HG02870 (cell line): ENCODE results near the gene SH3PXD2B.
A peak's percentile ranks its signal among the peaks of the same experiment; 100 is the strongest.
"Not testable (repeated sequence)": the region's sequence is repeated elsewhere in the genome, so short reads cannot be mapped to it uniquely, and the experiment has no call there.

Experiments
- ATAC-seq: cut with Tn5 transposase; IDR thresholded peaks from one replicate; pipeline ENCODE4 v1.9.1; 2021; ENCODE audit warnings: mild to moderate bottlenecking, moderate library complexity; ENCODE audit not compliant: unreplicated experiment

The SH3PXD2B gene

GRCh38 chr5:172373680-172374079 lies 80.6 kb downstream of the SH3PXD2B start:
- ATAC-seq: no peak

DNA sequence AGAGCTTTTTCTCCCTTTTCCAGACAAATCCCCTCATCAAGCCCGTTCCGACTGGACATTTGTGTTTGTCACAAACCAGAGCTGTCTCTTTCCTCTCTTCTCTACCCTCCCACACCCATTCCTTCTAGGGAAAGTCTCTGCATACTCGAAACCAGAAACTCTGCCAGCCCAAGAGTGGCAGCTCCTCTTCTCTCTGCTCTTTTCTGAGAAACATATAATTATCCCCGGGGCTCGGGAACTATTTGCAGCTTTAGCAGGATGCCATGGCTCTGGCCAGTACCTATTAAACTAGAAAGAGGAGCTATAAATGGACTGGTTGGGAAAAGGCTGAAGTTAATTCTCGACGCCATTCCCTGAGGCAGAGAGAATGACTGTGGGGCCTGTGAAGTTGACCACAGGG lies 82.6 kb downstream of the SH3PXD2B start:
- no peak for ATAC-seq

DNA sequence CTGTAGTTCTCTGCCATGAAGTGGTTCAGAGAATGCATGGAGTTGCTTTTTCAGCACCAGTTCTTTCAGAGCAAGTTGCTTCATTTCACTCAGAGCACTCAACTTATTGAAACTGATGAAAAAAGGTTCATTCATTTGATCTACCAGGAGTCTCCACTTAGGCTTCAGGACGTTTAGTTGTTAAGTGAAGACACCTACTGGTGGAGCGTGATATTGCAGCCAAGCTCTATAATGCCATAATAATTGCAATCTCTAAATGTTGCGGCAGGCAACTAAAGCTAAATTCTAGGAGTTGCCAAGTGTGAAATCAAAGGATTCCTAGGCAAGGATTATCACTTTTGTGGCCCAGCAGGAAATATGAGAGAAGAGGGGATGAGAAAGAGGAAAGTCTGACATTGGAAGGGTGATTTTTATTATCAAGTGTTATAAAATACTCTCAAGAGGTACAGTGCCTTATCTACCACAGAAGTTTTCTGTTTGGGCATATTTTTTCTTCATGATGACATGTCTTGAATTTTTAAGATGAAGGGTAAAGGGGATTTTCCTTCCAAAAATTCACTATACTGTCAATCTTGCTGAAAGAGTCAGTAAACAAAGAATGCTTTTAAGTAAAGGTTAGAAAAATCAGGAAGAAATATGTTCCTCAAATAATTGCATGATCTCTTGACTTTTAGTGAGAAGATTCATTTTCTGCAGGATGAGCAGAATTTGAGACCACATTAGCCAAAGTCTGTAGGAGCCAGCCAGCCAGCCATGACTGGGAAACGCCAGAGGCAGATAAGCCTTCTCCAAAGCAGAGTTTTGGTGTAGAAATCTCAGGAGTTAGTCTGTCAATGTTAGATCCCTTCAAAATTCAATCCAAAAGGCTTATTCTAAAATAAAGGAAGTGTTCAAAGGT lies 83.4 kb downstream of the SH3PXD2B start:
- ATAC-seq: no peak

GRCh38 chr5:172370237-172370640 lies 84.1 kb downstream of the SH3PXD2B start:
- no peak for ATAC-seq

GRCh38 chr5:172368699-172369098 lies 85.6 kb downstream of the SH3PXD2B start:
- ATAC-seq: not testable (repeated sequence)

DNA sequence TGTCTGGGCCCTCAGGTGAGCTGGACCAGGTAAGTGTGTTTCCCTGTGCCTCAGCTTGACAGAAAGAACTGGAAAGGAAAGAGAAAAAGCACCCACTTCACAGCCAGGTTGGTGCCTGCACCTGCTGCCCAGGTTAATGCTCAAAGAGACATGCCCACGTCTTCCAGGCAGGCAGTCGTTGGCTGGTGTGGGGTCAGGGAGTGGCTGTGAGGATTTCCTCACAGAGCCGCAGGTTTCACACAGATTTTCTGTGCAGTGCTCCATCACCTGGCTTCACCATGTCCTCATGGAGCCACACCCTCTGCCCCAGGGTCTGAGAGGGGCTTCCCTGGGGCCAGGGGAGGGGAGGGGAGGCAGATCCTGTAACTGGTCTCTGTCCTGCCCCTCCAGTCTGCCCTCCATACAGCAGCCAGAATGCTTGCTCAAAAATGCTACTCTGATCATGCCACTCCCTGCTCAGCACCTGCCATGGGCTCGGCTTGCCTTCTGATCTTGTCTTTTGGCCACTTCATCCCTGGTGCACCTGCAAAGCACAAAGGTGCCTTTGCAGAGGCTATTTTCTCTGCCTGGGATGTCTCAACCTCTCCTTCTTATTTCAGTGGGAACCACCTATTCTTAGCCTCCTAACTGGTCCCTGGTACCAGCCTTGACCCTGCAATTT lies 88.2 kb downstream of the SH3PXD2B start:
- ATAC-seq: no peak

DNA sequence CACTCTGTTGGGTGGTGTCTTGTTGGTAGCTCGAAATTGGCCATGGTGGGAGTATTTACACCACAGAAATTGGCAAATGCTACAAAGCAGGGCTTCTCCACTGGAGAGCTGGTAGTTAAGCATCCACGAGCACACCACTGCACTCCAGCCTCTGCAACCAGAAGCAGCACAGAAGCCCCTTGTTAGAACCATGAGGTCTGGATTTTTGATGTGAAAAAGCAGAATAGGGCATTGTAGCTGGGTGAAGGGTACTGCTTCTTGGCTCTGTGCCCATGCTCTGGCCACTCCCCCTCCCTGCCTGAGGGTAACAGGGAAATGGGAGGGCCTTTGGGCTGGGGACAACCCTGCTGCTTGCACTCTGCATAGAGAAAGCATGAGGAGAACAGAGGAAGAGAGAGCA lies 89.6 kb downstream of the SH3PXD2B start:
- ATAC-seq: no peak

GRCh38 chr5:172362755-172363154 lies 91.6 kb downstream of the SH3PXD2B start:
- ATAC-seq: no peak

GRCh38 chr5:172361566-172362238 lies 92.6 kb downstream of the SH3PXD2B start:
- ATAC-seq: peak; percentile 45

GRCh38 chr5:172358345-172358744 lies 96.0 kb downstream of the SH3PXD2B start:
- ATAC-seq: no peak

DNA sequence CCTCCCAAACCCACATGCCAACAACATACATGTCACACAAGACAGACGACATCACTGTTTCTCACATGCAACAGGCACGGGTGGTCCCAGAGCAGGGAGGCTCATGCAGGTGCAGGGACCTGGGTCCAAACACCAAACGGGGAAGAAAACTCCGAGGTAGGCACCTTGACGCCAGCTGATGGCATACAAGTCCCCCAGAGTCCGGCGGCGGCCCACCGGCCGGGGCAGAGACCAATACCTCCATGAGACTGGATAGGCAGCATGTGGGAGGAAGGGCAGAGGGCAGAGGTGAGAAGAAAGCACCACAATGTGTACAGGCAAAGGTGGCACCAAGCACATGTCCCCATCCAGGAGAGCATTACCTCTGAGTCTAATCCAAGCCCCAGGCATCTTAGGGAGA lies 97.8 kb downstream of the SH3PXD2B start:
- ATAC-seq: no peak

DNA sequence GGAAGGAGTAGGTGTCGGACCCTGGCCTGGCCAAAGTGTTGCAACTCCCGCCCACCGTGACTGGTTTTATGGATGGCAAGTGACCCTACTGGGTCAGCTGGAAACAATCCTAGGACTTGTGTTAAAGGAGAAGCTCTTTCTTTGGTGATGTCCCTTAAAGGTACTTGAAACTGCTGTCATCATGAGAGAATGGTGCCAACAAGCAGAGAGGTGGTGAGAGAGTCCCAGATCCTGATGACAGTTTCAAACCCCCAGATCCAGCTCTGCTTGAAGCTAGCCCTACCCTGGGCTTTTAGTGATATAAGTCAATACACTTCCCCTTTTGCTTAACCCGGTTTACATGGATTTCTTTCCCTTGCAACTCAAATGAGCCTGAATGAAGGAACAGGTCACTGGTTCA lies 98.3 kb downstream of the SH3PXD2B start:
- ATAC-seq: no peak

DNA sequence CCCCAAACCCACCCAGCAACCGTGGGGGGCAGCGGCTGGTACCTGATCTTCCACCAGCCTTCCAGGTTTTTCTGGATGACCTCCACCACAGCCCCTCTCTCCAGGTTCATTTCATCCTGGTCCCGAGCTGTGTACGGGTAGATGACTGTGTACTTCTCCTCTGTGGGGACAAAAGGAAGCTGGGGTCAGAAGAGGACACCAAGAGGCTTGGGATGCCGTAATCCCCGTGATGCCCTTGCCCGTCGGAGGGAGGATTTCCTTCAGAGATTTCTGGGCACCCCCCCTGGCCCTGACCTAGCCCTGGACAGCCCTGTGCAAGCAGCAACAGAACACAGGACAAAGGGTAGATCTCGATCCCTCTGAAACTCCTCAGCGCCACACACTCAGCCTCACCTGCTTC lies 100.5 kb downstream of the SH3PXD2B start:
- ATAC-seq: no peak

GRCh38 chr5:172353271-172353812 lies 101.0 kb downstream of the SH3PXD2B start:
- no peak for ATAC-seq

DNA sequence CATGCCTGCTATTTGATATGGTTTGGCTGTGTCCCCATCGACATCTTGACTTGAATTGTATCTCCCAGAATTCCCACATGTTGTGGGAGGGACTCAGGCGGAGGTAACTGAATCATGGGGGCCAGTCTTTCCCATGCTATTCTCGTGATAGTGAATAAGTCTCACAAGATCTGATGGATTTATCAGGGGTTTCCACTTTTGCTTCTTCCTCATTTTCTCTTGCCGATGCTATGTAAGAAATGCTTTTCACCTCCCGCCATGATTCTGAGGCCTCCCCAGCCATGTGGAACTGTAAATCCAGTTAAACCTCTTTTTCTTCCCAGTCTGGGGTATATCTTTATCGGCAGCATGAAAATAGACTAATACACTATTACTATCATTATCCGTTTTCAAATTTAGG lies 101.8 kb downstream of the SH3PXD2B start:
- ATAC-seq: not testable (repeated sequence)

DNA sequence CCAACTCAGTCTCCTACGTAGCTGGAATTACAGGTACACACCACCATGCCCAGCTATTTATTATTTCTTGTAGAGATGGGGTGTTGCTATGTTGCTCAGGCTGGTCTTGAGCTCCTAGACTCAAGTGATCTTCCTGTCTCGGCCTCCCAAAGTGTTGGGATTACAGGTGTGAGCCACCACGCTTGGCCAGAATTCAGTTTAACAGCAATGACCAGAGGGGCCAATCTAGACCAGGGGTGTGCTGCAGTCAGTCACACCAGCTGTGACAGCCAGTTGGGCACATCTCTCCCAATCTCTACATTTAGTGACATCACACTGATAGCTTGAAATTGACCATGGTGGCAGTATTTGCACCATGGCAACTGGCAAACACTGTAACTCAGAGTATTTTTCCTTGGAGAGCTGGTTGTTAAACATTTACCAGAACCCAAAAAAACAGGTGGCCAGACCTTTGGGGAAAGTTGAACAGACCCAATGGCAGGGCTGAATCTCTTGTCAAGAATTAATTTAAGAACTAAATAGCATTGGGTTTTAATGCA lies 103.0 kb downstream of the SH3PXD2B start:
- ATAC-seq: no peak

DNA sequence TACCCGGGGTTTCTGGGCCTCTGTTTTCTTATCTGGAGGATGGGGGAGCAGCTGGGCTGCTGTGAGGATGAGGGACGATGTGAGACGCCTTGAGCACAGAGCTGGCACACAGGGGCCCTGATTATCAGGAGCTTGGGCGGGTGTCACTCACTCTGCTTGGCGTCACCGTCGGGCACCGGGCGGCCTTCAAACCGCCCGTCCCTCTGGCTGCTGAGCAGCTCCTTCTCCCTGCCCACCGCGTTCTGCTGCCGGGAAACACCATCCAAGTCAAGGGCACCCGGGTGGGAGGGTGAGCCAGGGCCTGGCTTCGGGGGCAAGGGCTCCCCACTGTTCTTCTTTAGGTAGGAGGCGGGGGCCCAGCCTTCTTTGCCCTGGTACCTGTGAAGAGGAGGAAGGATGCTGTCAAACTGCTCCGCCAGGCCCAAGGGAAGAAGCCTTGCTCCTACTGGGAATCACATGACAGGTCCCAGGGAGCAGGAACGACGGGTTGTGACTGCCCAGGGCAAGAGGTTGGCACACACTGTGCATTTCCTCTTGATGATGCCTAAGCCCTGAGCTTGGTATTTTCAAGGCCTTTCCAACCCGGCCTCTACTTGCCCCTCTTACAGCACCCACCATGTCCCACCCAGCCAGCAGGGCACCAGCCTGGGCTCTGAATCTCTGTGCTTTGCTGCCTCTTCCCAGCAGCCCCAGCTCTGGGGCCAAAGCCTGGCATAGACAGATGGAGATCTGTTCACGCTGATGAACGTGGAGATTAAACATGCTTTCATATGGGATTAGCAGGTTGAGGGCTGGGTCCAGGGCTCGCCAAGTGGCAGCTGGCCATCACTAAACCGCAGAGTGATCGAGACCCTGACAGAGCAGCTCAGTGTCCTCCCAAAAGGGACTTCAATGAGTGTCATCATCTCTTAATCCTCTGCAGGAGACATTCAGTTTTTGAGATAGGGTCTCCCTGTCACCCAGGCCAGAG lies 103.8 kb downstream of the SH3PXD2B start:
- no peak for ATAC-seq

DNA sequence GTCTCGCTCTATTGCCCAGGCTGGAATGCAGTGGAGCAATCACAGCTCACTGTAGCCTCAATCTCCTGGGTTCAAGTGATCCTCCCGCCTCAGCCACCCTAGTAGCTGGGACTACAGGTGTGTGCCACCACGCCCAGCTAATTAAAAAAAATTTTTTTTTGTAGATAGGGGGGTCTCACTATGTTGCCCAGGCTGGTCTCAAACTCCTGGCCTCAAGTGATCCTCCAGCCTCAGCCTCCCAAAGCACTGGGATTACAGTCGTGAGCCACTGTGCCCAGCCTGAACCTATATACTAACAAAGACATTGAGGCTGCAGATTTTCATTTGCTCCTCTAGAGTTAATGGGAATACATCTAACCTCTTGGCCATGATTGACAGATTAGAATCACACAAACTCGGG lies 105.6 kb downstream of the SH3PXD2B start:
- not testable (repeated sequence) for ATAC-seq

GRCh38 chr5:172348084-172348483 lies 106.2 kb downstream of the SH3PXD2B start:
- no peak for ATAC-seq

DNA sequence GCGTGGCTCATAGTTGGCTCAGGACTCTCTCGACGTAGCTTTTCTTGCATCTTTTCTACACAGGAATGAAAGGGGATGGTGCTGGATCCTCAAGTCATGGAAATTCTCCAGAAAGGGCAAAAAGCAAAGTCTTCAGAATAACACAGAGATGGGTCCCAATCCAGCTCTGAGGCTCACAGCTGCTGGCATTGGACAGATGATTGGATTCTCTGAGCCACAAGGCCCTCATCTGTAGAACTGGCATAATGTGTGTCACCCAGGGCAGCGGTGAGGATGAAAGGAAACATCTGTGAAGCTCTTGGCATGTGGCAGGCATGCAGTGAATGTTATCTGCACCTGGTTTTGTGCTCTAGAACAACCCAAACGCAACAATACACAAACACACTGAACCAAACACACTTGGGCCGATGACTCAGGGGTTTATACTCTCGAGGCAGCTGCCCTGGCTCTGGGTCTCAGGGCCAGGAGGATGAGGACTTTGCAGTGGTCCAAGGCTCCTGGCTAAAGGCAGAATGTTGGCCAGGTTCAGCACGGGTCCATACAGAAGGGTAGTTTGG lies 106.8 kb downstream of the SH3PXD2B start:
- ATAC-seq: no peak
